Thyroid gland (tissue), 4 donors: ENCODE data around the gene SLC23A2.

ENCODE experiments used
- CTCF ChIP-seq, 6 experiments: fragments of 200-600 bp in 3 of 6; fragments of 450-650 bp in 3 of 6; sonication (generic) in 3 of 6; IDR thresholded peaks; one replicate each; pipeline ENCODE4 v1.5.1; 2016 to 2019; ENCODE audit warnings: antibody characterized with exemption in 6 of 6, mild to moderate bottlenecking in 2 of 6, inconsistent platforms in 1 of 6, moderate library complexity in 1 of 6
- POLR2A ChIP-seq, 2 donors: fragments of 450-650 bp; IDR thresholded peaks; one replicate each; pipeline ENCODE4 v1.6.1; 2017; ENCODE audit warnings: antibody characterized with exemption in 2 of 2, mild to moderate bottlenecking in 2 of 2, moderate library complexity in 1 of 2

GRCh38 chr20:4956200-4956810, 45.0 kb downstream of the SLC23A2 start:
- TF ChIP-seq CTCF (IDR thresholded peaks at IDR 0.05) (peak; percentile 38 to 82 (median 69)), POLR2A (IDR thresholded peaks at IDR 0.05) (no peak)
